Neural cell (in vitro differentiated cells): ENCODE measurements around the gene RPS6KC1.

Source experiments
- EP300 ChIP-seq: fragments of 450-650 bp; conservative IDR thresholded peaks from 2 replicates; pipeline ENCODE4 v1.6.1; 2014; ENCODE audit warnings: antibody characterized with exemption, mild to moderate bottlenecking, moderate library complexity; ENCODE audit not compliant: poor library complexity, severe bottlenecking
- TF ChIP-seq, protein P1 (sequence below): fragments of 450-650 bp; IDR thresholded peaks from 2 replicates; pipeline ENCODE4 v1.5.1; 2014; ENCODE audit warnings: antibody characterized with exemption, mild to moderate bottlenecking, moderate library complexity; ENCODE audit not compliant: poor library complexity, severe bottlenecking

DNA sequence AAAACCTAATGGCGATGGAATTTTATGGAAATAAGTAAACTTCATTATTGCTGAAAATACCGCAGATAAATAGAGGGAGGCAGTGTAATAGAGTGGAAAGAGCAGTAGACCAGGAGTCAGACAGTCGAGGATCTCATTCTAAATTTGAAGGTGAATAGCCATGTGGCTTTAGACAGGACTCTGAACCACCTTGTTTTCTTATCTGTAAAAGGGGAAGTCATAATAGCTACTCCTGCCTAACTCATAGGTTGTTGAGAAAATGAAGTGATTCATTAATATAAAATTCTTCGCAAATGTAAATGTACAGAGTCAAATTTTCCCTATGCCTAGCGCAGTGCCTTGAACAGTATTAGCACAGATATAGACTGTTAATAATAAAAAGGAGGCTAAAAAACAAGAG lies 14.8 kb downstream of the RPS6KC1 start:
- TF ChIP-seq, protein P1, sequence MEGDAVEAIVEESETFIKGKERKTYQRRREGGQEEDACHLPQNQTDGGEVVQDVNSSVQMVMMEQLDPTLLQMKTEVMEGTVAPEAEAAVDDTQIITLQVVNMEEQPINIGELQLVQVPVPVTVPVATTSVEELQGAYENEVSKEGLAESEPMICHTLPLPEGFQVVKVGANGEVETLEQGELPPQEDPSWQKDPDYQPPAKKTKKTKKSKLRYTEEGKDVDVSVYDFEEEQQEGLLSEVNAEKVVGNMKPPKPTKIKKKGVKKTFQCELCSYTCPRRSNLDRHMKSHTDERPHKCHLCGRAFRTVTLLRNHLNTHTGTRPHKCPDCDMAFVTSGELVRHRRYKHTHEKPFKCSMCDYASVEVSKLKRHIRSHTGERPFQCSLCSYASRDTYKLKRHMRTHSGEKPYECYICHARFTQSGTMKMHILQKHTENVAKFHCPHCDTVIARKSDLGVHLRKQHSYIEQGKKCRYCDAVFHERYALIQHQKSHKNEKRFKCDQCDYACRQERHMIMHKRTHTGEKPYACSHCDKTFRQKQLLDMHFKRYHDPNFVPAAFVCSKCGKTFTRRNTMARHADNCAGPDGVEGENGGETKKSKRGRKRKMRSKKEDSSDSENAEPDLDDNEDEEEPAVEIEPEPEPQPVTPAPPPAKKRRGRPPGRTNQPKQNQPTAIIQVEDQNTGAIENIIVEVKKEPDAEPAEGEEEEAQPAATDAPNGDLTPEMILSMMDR = no peak
- no peak for TF ChIP-seq EP300
